Measurements from ENCODE around the gene TGFBR2. TPM values are rescaled to one million over a fixed set of nuclear protein-coding genes. Genes with fewer than 3 reads are reported as not detected.

TGFBR2 gene
- 10 to 100 TPM; 58.4 to 74.5 TPM for total RNA-seq
- 120 to 157 reads per million in 2 donors for total RNA-seq

DNA sequence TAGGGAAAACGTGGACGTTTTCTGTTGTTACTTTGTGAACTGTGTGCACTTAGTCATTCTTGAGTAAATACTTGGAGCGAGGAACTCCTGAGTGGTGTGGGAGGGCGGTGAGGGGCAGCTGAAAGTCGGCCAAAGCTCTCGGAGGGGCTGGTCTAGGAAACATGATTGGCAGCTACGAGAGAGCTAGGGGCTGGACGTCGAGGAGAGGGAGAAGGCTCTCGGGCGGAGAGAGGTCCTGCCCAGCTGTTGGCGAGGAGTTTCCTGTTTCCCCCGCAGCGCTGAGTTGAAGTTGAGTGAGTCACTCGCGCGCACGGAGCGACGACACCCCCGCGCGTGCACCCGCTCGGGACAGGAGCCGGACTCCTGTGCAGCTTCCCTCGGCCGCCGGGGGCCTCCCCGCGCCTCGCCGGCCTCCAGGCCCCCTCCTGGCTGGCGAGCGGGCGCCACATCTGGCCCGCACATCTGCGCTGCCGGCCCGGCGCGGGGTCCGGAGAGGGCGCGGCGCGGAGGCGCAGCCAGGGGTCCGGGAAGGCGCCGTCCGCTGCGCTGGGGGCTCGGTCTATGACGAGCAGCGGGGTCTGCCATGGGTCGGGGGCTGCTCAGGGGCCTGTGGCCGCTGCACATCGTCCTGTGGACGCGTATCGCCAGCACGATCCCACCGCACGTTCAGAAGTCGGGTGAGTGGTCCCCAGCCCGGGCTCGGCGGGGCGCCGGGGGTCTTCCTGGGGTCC, at the start of gene TGFBR2:
Gene TGFBR2, plus strand, starts transcription at position 301 of the 731 bp plus-strand sequence. Its CDS starts 283 bp downstream, at position 584.
- Mint-ChIP-seq H3K4me3 (peak within 1 kb of the TSS; percentile 96), H3K27ac (peak within 1 kb of the TSS; percentile 99), H3K36me3 (ENCODE audit: low read depth) (no peaks in the 10 kb centered on the region), H3K27me3 (no peaks in the 10 kb centered on the region), H3K4me1 (peaks cover 47% of the 10 kb centered on the region)
- no peaks in the 10 kb centered on the region for H3K9me3 ChIP-seq (ENCODE audit: control insufficient read depth, low read length, poor library complexity, severe bottlenecking)
- peak; percentile 51 to 62 (median 59) for DNase-seq
- ATAC-seq, result peak; percentile 72

DNA sequence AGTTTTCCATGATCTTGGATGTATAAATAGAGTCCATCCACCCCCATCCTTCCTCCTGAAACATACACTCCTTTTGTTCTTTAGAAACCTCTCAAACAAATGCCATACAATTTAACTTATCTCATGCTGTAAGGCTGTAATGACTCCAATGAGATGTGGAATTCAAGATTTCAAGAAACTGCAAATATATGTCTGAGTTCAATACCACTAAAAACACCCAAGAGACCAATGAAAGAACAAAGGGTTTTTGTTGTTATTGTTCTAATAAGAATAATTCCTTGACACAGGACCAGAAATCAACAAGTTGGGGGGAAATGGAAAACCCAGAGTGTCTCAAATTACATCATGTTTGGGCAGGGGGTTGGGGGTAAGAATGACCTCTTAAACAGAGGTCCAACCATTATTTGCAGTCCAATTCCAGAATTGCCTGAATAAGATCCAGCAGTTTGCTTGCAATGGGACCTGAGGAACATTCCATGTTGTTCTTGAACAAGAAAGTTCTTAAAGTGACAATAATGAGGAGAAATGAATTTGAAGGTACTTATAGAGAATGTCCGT, 48.6 kb upstream of the TGFBR2 start:
- no peak overlapping the region for H3K27ac Mint-ChIP-seq
- DNase-seq, result no peak
- H3K36me3 Mint-ChIP-seq (ENCODE audit: low read depth), result no peaks in the 10 kb centered on the region
- ATAC-seq, result no peak
- H3K4me3 Mint-ChIP-seq, result no peak overlapping the region
- H3K27me3 Mint-ChIP-seq, result peaks cover 6% of the 10 kb centered on the region
- H3K9me3 ChIP-seq (ENCODE audit: control insufficient read depth, low read length, poor library complexity, severe bottlenecking), result no peaks in the 10 kb centered on the region
- H3K4me1 Mint-ChIP-seq, result no peaks in the 10 kb centered on the region

DNA sequence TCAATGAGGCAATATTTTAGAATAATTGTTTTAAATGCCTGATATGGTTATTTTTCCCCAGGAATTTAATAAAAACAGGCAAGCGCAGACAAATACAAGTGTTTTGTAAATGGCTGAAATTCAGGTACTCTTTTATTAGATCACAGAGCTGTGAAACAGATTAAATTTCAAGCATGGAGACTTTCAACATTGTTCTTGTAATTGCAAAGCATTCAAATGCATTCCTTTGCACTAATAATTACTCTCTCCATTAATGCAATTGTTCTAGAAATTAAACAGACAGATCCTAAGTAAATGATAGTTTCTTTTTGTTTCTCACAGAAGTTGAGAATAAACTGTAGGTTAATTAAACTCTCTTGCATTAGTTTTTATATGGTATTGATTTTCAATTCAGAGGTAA, 42.4 kb upstream of the TGFBR2 start:
- no peaks in the 10 kb centered on the region for H3K36me3 Mint-ChIP-seq (ENCODE audit: low read depth)
- no peaks in the 10 kb centered on the region for H3K27me3 Mint-ChIP-seq
- DNase-seq (no peak), ATAC-seq (no peak)
- H3K4me1 Mint-ChIP-seq, result no peaks in the 10 kb centered on the region
- no peak overlapping the region for H3K27ac Mint-ChIP-seq
- no peaks in the 10 kb centered on the region for H3K9me3 ChIP-seq (ENCODE audit: control insufficient read depth, low read length, poor library complexity, severe bottlenecking)
- no peak overlapping the region for H3K4me3 Mint-ChIP-seq

DNA sequence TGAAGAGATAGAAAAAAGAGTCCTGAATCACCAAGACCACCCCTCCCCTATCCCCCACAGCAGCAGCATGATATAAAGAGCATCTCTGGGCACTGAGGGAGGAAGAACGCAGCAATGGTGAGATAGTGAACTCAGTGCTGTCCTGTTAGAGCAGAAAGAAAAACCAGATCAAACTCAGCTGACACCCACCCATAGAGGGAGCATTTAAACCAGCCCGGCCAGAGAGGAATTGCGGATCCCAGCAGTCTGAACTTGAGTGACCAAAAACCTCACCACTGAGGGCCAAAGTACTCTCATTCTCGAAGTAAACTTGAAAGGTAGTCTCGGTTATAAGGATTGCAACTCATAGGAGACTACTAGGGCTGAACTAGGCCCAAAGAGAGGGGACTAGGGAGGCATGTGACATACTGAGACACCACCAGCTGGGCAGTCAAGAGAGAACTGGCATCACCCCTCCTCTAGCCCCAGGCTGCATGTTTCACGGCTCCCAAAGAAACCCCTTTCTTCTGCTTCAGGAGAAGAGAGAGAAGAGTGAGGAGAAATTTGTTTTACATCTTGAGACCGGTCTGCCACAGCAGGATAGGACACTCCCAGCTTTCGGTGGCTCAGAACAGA, 39.2 kb upstream of the TGFBR2 start:
- H3K36me3 Mint-ChIP-seq (ENCODE audit: low read depth), result no peaks in the 10 kb centered on the region
- H3K4me1 Mint-ChIP-seq, result no peaks in the 10 kb centered on the region
- no peak overlapping the region for H3K4me3 Mint-ChIP-seq
- no peaks in the 10 kb centered on the region for H3K9me3 ChIP-seq (ENCODE audit: control insufficient read depth, low read length, poor library complexity, severe bottlenecking)
- H3K27ac Mint-ChIP-seq, result no peak overlapping the region
- H3K27me3 Mint-ChIP-seq, result no peaks in the 10 kb centered on the region
- ATAC-seq (no peak), DNase-seq (no peak)

DNA sequence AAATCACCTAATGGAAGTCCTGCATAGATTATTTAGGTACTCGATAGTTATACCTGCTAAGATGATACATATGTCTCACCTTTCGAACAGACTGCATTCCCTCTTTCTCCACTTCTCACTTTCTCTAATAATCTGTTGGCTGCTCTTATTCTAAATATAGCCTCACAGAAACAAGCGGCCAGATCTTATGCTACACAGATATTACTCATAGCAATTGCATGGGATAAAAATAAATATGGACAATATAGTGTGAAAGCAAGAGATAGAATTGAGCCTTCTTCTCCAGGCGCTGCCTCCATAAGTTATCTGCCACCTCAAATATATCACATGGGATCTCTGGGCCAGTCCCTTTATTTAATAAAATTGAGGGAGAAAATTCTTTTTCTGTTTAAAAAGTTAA, 29.5 kb upstream of the TGFBR2 start:
- no peak for DNase-seq
- no peak for ATAC-seq
- no peak overlapping the region for H3K27ac Mint-ChIP-seq
- H3K4me1 Mint-ChIP-seq, result no peaks in the 10 kb centered on the region
- no peaks in the 10 kb centered on the region for H3K9me3 ChIP-seq (ENCODE audit: control insufficient read depth, low read length, poor library complexity, severe bottlenecking)
- no peak overlapping the region for H3K4me3 Mint-ChIP-seq
- H3K27me3 Mint-ChIP-seq, result no peaks in the 10 kb centered on the region
- H3K36me3 Mint-ChIP-seq (ENCODE audit: low read depth), result no peaks in the 10 kb centered on the region

DNA sequence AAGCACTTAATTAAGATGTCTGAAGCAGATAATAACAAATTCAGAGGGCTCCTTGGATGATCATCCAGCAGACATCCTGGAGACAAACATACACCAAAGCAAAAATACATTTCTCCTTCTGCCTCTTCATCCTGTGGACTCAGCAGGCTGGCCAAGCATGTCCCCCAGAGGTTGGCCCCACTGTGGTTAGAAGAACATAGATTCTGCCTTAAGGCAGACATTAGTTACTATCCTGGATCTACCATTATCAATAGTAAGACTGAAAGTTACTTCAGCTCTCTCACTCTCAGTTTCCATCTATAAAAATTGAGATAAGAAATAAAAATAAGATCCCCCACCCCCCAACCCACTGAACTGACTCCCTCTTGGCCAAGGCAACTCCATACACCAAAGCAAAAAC, 28.6 kb upstream of the TGFBR2 start:
- no peak overlapping the region for H3K27ac Mint-ChIP-seq

DNA sequence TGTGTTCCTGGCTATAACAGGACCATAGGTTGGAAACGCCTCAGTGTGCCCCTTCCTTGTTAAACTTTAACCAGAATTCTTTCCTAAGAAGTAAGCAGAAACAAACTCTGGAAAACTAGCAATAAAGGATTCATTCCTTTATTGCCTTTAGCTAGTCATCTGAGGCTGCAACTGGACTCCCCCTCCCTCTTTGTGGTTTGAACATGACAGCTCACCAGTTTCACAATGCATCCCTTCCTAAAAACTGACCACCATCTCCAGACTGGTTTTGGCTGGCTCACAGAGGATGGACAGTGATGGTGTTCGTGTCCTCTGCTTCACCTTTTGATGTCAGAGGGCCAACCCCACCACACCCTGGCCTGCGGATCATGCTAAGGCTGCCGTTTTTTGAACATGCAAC, 27.9 kb upstream of the TGFBR2 start:
- no peaks in the 10 kb centered on the region for H3K4me1 Mint-ChIP-seq
- peak; percentile 36 for ATAC-seq
- H3K36me3 Mint-ChIP-seq (ENCODE audit: low read depth), result no peaks in the 10 kb centered on the region

More for the DNA sequence above, 28.6 kb upstream of the TGFBR2 start:
- Mint-ChIP-seq H3K4me1 (no peaks in the 10 kb centered on the region), H3K4me3 (no peak overlapping the region), H3K36me3 (ENCODE audit: low read depth) (no peaks in the 10 kb centered on the region), H3K27me3 (no peaks in the 10 kb centered on the region)
- DNase-seq (no peak), ATAC-seq (no peak)
- H3K9me3 ChIP-seq (ENCODE audit: control insufficient read depth, low read length, poor library complexity, severe bottlenecking), result no peaks in the 10 kb centered on the region

DNA sequence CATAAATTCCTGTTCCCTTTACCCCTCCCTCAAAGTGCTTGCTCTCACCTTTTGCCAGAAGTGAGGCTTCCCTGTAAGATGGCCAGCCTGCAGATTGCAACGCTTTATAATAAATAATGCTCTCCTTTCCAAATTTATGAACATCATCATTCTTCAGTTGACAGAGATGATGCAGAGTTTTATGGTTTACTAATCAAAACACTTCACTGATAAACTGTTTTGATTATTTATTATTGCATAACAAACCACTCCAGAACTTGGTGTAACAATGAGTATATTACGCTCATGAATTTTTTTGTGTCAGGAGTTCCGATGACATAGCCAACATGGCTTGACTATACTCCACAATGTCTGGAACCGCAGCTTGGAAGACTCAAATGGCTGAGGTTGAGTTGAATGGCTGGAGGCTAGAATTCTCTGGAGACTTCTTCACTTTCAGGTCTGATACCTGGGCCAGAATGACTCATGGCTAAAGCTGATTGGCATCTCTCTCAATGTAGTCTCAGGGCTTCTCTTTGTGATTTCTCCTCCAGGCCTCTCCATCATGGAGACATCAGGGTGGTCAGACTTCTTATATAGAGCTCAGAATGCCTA, 27.3 kb upstream of the TGFBR2 start:
- Mint-ChIP-seq H3K27ac (no peak overlapping the region), H3K4me3 (no peak overlapping the region)
- no peak for ATAC-seq

More for the DNA sequence above, 27.9 kb upstream of the TGFBR2 start:
- H3K9me3 ChIP-seq (ENCODE audit: control insufficient read depth, low read length, poor library complexity, severe bottlenecking), result no peaks in the 10 kb centered on the region
- no peak overlapping the region for H3K27ac Mint-ChIP-seq
- no peaks in the 10 kb centered on the region for H3K27me3 Mint-ChIP-seq
- DNase-seq, result no peak
- no peak overlapping the region for H3K4me3 Mint-ChIP-seq

DNA sequence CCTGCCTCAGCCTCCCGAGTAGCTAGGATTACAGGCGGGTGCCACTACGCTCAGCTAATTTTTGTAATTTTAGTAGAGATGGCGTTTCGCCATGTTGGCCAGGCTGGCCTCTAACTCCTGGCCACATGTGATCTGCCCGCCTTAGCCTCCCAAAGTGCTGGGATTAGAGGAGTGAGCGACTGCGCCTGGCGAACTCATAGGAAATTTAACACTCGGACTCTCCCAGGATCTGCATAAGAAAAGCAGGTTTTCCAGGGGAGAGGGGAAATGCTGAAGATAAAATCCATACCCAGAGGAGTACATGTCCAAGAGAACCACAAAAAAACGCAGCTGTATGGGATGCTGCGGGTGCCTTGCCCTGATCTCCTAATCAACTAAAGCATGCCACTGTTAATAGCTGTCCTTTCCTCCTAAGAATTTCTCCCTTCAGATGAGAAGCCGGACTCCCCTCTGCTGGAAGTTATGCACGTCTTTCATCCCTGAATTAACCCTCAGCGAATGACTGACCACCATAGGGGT, 25.3 kb upstream of the TGFBR2 start:
- Mint-ChIP-seq H3K27me3 (no peaks in the 10 kb centered on the region), H3K4me1 (no peaks in the 10 kb centered on the region), H3K4me3 (no peak overlapping the region), H3K27ac (no peak overlapping the region), H3K36me3 (ENCODE audit: low read depth) (no peaks in the 10 kb centered on the region)
- no peaks in the 10 kb centered on the region for H3K9me3 ChIP-seq (ENCODE audit: control insufficient read depth, low read length, poor library complexity, severe bottlenecking)
- ATAC-seq, result no peak
- DNase-seq, result no peak

More for the DNA sequence above, 27.3 kb upstream of the TGFBR2 start:
- no peaks in the 10 kb centered on the region for H3K9me3 ChIP-seq (ENCODE audit: control insufficient read depth, low read length, poor library complexity, severe bottlenecking)
- DNase-seq, result no peak
- Mint-ChIP-seq H3K27me3 (no peaks in the 10 kb centered on the region), H3K4me1 (no peaks in the 10 kb centered on the region), H3K36me3 (ENCODE audit: low read depth) (no peaks in the 10 kb centered on the region)

DNA sequence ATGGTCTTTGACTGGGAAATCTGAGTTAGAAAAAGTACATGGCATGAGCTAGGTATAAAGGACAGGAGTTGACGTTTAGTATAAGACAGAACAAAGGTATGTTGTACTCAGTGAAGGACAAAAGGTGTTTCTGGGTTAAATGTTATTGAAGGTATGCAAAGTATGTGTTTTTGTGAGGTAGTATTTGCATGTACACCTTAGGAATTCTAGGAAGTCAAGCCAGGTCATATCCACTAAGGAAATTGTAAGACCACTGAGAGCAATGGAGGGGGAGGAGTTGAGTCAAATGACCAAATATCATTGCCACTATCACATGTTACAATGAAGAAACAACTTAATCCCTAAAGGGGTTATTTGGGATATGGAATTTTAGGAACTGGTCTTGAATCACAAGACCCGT, 24.4 kb upstream of the TGFBR2 start:
- H3K9me3 ChIP-seq (ENCODE audit: control insufficient read depth, low read length, poor library complexity, severe bottlenecking), result no peaks in the 10 kb centered on the region
- Mint-ChIP-seq H3K36me3 (ENCODE audit: low read depth) (no peaks in the 10 kb centered on the region), H3K27me3 (no peaks in the 10 kb centered on the region), H3K4me1 (no peaks in the 10 kb centered on the region), H3K4me3 (no peak overlapping the region), H3K27ac (no peak overlapping the region)
- DNase-seq (no peak), ATAC-seq (no peak)

DNA sequence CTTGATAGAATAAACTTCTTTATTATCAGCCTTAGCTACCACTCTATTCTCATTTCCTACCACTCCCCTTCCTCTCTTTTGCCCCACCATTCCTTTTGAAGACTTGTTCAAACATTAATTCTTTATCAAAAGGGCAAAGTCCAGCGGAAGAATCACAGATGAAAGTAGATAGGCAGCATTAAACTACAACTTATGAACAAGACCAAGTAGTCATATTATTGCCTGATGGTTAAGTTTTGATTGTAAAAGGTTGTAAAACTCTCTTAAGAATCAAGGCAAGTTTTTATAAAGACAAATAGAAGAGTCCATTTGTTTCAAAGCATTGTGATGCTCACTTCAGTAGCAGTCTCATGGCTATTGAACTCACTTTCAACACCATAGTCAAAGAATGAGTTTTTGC, 22.4 kb upstream of the TGFBR2 start:
- DNase-seq (no peak), ATAC-seq (no peak)
- Mint-ChIP-seq H3K36me3 (ENCODE audit: low read depth) (no peaks in the 10 kb centered on the region), H3K27me3 (no peaks in the 10 kb centered on the region), H3K27ac (no peak overlapping the region), H3K4me1 (no peaks in the 10 kb centered on the region), H3K4me3 (no peak overlapping the region)
- no peaks in the 10 kb centered on the region for H3K9me3 ChIP-seq (ENCODE audit: control insufficient read depth, low read length, poor library complexity, severe bottlenecking)

DNA sequence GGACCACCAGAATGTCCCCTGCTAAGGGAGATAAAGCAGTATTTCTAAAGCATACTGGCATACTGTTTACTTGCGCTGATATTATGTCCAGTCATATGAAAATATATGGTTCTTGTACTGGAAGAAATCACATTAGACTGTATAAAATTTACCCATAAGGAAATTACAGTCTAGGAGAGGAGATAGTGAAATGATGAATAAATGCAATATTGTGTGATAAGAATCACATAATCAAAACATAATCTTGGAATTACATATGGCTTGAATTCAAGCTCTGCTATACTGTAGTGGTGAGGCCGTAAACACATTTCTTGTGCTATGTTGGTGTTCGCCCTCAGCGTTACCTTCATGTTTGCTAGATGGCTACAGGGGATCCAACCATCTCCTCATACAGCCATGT, 20.7 kb upstream of the TGFBR2 start:
- H3K27me3 Mint-ChIP-seq, result no peaks in the 10 kb centered on the region
- ATAC-seq (no peak), DNase-seq (no peak)
- no peak overlapping the region for H3K27ac Mint-ChIP-seq
- H3K36me3 Mint-ChIP-seq (ENCODE audit: low read depth), result no peaks in the 10 kb centered on the region
- H3K4me1 Mint-ChIP-seq, result no peaks in the 10 kb centered on the region
- no peak overlapping the region for H3K4me3 Mint-ChIP-seq
- no peaks in the 10 kb centered on the region for H3K9me3 ChIP-seq (ENCODE audit: control insufficient read depth, low read length, poor library complexity, severe bottlenecking)

DNA sequence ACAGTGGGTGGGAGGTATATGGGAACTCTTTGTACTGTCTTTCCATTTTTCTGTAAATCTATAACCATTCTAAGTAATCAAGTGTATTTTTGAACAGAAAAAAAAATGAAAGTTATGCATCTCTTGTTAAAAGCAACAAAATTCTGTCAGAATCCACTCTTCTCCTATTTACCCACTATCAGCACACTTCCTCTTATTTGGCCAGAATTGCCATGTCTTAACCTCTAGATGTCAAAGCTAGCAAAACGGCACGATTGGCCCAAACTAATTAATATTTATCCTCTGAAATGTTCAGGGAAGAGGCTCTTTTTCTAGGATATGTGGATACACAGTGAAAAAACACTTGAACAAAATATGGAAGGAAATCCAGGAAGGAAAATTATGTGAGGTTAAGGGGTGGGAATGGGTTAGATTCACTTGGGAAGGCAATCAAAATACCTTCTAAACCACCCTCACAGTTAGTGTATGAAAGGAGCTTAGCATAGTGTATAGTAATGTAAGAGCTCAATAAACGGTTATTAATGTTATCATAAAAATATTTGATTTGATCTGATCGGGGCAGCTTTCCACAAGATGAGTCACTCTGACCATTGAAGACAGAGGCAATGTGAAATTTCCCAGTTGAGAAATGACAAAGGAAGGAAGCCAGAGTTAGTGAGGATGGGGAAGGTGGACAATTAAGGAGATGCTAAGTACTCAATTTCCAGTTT, 20.1 kb upstream of the TGFBR2 start:
- H3K27me3 Mint-ChIP-seq, result no peaks in the 10 kb centered on the region
- no peak overlapping the region for H3K4me3 Mint-ChIP-seq
- ATAC-seq (no peak), DNase-seq (no peak)
- H3K4me1 Mint-ChIP-seq, result no peaks in the 10 kb centered on the region
- H3K36me3 Mint-ChIP-seq (ENCODE audit: low read depth), result no peaks in the 10 kb centered on the region
- no peaks in the 10 kb centered on the region for H3K9me3 ChIP-seq (ENCODE audit: control insufficient read depth, low read length, poor library complexity, severe bottlenecking)
- H3K27ac Mint-ChIP-seq, result no peak overlapping the region

All from T-helper 17 cell (primary cell).